H1 (cell line): Measurements from ENCODE around the gene RPS19. TPM values are rescaled to one million over a fixed set of nuclear protein-coding genes. Genes with fewer than 3 reads are reported as not detected.

Source experiments
- CHD7 ChIP-seq: fragments of 300-600 bp; sonication (generic); IDR thresholded peaks from 2 replicates; pipeline ENCODE4 v1.7.1; 2012; ENCODE audit warnings: low read length, moderate library complexity, mild to moderate bottlenecking, inconsistent platforms; ENCODE audit not compliant: insufficient replicate concordance
- FOSL1 ChIP-seq: IDR thresholded peaks from 2 replicates; pipeline ENCODE4 v1.6.1; 2011; ENCODE audit warnings: mild to moderate bottlenecking, low read depth, low read length, moderate library complexity; ENCODE audit not compliant: insufficient read depth
- HDAC2 ChIP-seq, 2 experiments: fragments of 300-600 bp in 1 of 2; sonication (generic) in 1 of 2; IDR thresholded peaks; 2 replicates each; pipeline ENCODE4 v1.6.1; 2011 to 2012; ENCODE audit warnings: low read depth in 2 of 2, low read length in 2 of 2, mild to moderate bottlenecking in 2 of 2, moderate library complexity in 2 of 2, borderline replicate concordance in 1 of 2, inconsistent platforms in 1 of 2
- KDM1A ChIP-seq: fragments of 200-600, 300-600 bp; sonication (generic); IDR thresholded peaks from 2 replicates; pipeline ENCODE4 v1.7.1; 2016; ENCODE audit warnings: mild to moderate bottlenecking, low read length, borderline replicate concordance
- TAF7 ChIP-seq: optimal IDR thresholded peaks from 2 replicates; pipeline ENCODE3; 2011; ENCODE audit warnings: low read depth, mild to moderate bottlenecking, inconsistent platforms, low read length, moderate library complexity, borderline replicate concordance
- polyA plus RNA-seq, 7 experiments: library from polyadenylated mRNA; depleted of rRNA in 3 of 7; stranded (reverse) in 5 of 7; unstranded in 2 of 7; fragments of >200 nt in 5 of 7; fragments of 200-250 nt in 2 of 7; gene quantifications; 1 replicate in 5 of 7; 2 replicates in 1 of 7; 4 replicates in 1 of 7; pipeline versions ENCODE4 v1.2.1 to v1.2.3, GENCODE V29; 2011 to 2013; ENCODE audit warnings: missing spikeins in 2 of 7, mixed read lengths in 2 of 7
- total RNA-seq: library from RNA; stranded (reverse); fragmentation: NEBNext Ultra II Directional; extraction: Animal tissue kit (Norgen Biotek cat#: 25700); gene quantifications from 2 replicates; pipeline ENCODE4 v1.2.1, GENCODE V29; 2021

The RPS19 gene
- total and polyA plus RNA-seq, 2 of the 8 experiments (the other 6 are each of a cell fraction or from before 2014, with no cell fraction given) = 2,817 to 5,751 TPM

GRCh38 chr19:41868120-41868988 lies 8.3 kb downstream of the RPS19 start (continued):
- TF ChIP-seq CHD7 (no peak), KDM1A (no peak), FOSL1 (no peak), HDAC2 (IDR thresholded peaks at IDR 0.05; ENCODE audit: borderline replicate concordance in 1 of 2, low read depth in 2 of 2, low read length in 2 of 2) (no peak), TAF7 (no peak)
